Activated naive CD4-positive, alpha-beta T cell treated with anti-CD3 and anti-CD28 coated beads, Interleukin-2, amount 10 ng/mL, durations not matched to agents 7 days and 5 days (primary cell): Measurements from ENCODE around the gene CLEC4E.
A peak's percentile ranks its signal among the peaks of the same experiment; 100 is the strongest.
"Not testable (repeated sequence)": the region's sequence is repeated elsewhere in the genome, so short reads cannot be mapped to it uniquely, and the experiment has no call there.

Experiments
- CTCF ChIA-PET: fragments of 350-600 bp; sonication (Branson Sonifier 250); formaldehyde crosslinking; loops from one replicate; lab custom pipeline; 2021; ENCODE audit warnings: antibody characterized with exemption; lab: Charles Lee
- DNase-seq: peaks from one replicate; pipeline ENCODE4 v3.0.0-alpha.2; 2020
- H3K27ac Mint-ChIP-seq: one replicate; pipeline ENCODE4 v1.8.0; 2021; ENCODE audit warnings: mild to moderate bottlenecking, moderate library complexity, mixed read lengths
- H3K27me3 Mint-ChIP-seq: one replicate; pipeline ENCODE4 v1.8.0; 2021; ENCODE audit warnings: mild to moderate bottlenecking, mixed read lengths
- H3K36me3 Mint-ChIP-seq: one replicate; pipeline ENCODE4 v1.8.0; 2021; ENCODE audit warnings: mixed read lengths
- H3K4me1 Mint-ChIP-seq: one replicate; pipeline ENCODE4 v1.8.0; 2021; ENCODE audit warnings: mixed read lengths
- H3K4me3 Mint-ChIP-seq: one replicate; pipeline ENCODE4 v1.8.0; 2021; ENCODE audit warnings: mild to moderate bottlenecking, moderate library complexity, mixed read lengths
- H3K9me3 Mint-ChIP-seq: one replicate; pipeline ENCODE4 v1.8.0; 2021; ENCODE audit warnings: mixed read lengths

Gene CLEC4E

GRCh38 chr12:8513256-8513655 is 27.4 kb downstream of the CLEC4E start, which contains the start of gene CLEC4D:
Gene CLEC4D, plus strand, starts transcription at chr12:8513503. Its CDS starts 230 bp downstream, at chr12:8513733.
- no peak within 1 kb of the TSS for H3K27ac Mint-ChIP-seq
- H3K36me3 Mint-ChIP-seq, result no peaks in the 10 kb centered on the region
- no peak within 1 kb of the TSS for H3K4me3 Mint-ChIP-seq
- CTCF ChIA-PET, result no interaction called here
- H3K4me1 Mint-ChIP-seq, result no peaks in the 10 kb centered on the region
- no peaks in the 10 kb centered on the region for H3K9me3 Mint-ChIP-seq
- H3K27me3 Mint-ChIP-seq, result peaks cover 25% of the 10 kb centered on the region
- DNase-seq, result no peak

DNA sequence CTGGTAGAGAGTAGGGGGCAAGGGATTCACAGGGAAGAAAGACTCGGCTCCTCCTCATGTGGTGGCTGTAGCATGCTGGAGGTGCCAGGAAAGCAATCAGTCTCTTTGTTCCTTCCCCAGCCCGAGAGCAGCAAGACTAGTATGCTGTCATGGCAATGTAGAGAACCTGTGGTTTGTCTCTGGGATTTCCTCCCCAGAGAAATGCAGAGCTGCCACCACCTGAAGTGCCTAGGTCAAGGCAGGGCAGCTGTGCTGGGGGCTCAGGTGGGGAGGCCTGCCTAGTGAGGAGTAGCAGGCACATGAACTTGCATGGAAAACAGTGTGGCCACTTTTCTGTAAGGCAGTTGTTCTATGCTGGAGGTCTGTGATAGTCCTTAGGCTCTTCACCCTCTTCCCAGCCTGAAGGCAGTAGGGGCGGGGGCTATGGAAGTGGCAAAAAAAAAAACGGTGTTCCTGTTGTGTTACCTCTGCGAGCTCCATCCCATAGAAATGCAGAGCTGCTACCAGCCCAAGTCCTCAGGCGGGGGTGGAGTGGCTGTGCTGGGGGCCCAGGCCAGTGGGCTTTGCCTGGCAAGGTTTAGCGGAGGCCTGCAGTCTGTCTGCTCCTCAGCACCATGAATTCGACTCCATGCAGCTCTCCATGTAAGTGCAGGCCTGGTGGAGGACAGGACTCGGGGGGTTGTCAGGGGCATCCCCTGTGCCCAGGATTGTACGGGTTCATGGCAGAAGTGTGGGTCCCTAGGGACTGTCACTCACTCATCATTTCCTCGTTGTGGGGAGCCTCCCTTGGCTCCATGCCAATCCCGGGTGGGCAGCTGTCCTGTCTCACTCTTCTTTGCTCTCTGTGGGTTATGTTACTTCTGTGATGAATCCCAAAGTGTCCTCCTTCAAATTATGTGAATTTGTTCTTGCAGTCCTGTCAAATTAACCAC is 31.5 kb downstream of the CLEC4E start:
- H3K4me1 Mint-ChIP-seq, result no peaks in the 10 kb centered on the region
- H3K4me3 Mint-ChIP-seq, result no peak overlapping the region
- H3K27me3 Mint-ChIP-seq, result peaks cover 53% of the 10 kb centered on the region
- no peaks in the 10 kb centered on the region for H3K9me3 Mint-ChIP-seq
- no peaks in the 10 kb centered on the region for H3K36me3 Mint-ChIP-seq
- no peak for DNase-seq
- H3K27ac Mint-ChIP-seq, result no peak overlapping the region
- CTCF ChIA-PET, result no interaction called here

- CTCF ChIA-PET, result no interaction called here
- Mint-ChIP-seq H3K27ac (no peak overlapping the region), H3K4me1 (no peaks in the 10 kb centered on the region)
These were observed 32.5 kb downstream of the CLEC4E start for GRCh38 chr12:8508223-8508622.

DNA sequence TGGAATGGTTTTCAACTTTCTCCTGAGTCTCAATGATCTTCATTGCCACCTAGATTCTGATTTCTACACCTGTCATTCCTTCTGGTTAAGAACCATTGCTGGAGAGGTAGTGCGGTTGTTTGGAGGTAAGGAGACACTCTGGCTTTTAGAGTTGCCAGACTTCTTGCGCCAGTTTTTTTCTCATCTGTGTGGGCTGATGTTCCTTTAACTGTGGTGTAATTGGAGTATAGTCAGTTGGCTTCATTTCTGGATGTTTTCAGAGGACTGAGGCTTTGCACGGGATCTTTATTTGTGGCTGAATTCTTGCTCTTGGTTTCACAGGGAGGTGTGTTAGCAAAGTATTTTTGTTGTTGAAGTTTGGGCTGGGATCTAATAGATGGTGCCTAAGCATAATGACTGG is 33.1 kb downstream of the CLEC4E start:
- Mint-ChIP-seq H3K4me1 (no peaks in the 10 kb centered on the region), H3K27ac (no peak overlapping the region), H3K4me3 (no peak overlapping the region), H3K36me3 (no peaks in the 10 kb centered on the region), H3K27me3 (peaks cover 45% of the 10 kb centered on the region), H3K9me3 (no peaks in the 10 kb centered on the region)
- CTCF ChIA-PET, result interaction anchor here (1.6 kb wide), 1 partner anchor 19 kb away, joined by 3 read pairs; no protein-coding TSS in a partner anchor
- no peak for DNase-seq

More at GRCh38 chr12:8508223-8508622, 32.5 kb downstream of the CLEC4E start:
- DNase-seq, result no peak
- no peak overlapping the region for H3K4me3 Mint-ChIP-seq
- H3K36me3 Mint-ChIP-seq, result no peaks in the 10 kb centered on the region
- no peaks in the 10 kb centered on the region for H3K9me3 Mint-ChIP-seq
- peaks cover 46% of the 10 kb centered on the region for H3K27me3 Mint-ChIP-seq

- Mint-ChIP-seq H3K36me3 (no peaks in the 10 kb centered on the region), H3K4me3 (no peak overlapping the region), H3K9me3 (no peaks in the 10 kb centered on the region), H3K27me3 (peaks cover 45% of the 10 kb centered on the region), H3K4me1 (peaks cover 21% of the 10 kb centered on the region), H3K27ac (no peak overlapping the region)
- CTCF ChIA-PET, result interaction anchor here (1.2 kb wide), 1 partner anchor 40 kb away, joined by 4 read pairs; no protein-coding TSS in a partner anchor
- no peak for DNase-seq
These were observed 36.4 kb downstream of the CLEC4E start for GRCh38 chr12:8504351-8504750.

- no peak for DNase-seq
- H3K36me3 Mint-ChIP-seq, result no peaks in the 10 kb centered on the region
- CTCF ChIA-PET, result no interaction called here
- H3K27ac Mint-ChIP-seq, result no peak overlapping the region
- H3K9me3 Mint-ChIP-seq, result no peaks in the 10 kb centered on the region
- H3K27me3 Mint-ChIP-seq, result peaks cover 36% of the 10 kb centered on the region
- no peak overlapping the region for H3K4me3 Mint-ChIP-seq
- peaks cover 22% of the 10 kb centered on the region for H3K4me1 Mint-ChIP-seq
These were observed 39.0 kb downstream of the CLEC4E start for GRCh38 chr12:8501720-8502119.

GRCh38 chr12:8499616-8500015 is 41.1 kb downstream of the CLEC4E start:
- no peak for DNase-seq
- H3K27me3 Mint-ChIP-seq, result peaks cover 33% of the 10 kb centered on the region
- no peaks in the 10 kb centered on the region for H3K36me3 Mint-ChIP-seq
- H3K27ac Mint-ChIP-seq, result no peak overlapping the region
- H3K9me3 Mint-ChIP-seq, result no peaks in the 10 kb centered on the region
- CTCF ChIA-PET, result interaction anchor here (0.5 kb wide), 1 partner anchor 235 kb away, joined by 3 read pairs; no protein-coding TSS in a partner anchor
- H3K4me1 Mint-ChIP-seq, result peaks cover 27% of the 10 kb centered on the region
- H3K4me3 Mint-ChIP-seq, result no peak overlapping the region

DNA sequence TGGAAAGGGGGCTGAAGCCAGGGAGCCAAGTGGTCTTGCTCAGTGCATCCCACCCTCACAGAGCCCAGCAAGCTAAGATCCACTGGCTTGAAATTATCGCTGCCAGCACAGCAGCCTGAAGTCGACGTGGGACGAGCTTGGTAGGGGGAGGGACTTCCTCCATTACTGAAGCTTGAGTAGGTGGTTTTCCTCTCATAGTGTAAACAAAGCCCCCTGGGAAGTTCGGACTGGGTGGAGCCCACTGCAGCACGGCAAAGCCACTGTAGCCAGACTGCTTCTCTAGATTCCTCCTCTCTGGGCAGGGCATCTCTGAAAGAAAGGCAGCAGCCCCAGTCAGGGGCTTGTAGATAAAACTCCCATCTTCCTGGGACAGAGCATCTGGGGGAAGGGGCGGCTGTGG is 44.6 kb downstream of the CLEC4E start:
- CTCF ChIA-PET, DNase-seq, H3K9me3 Mint-ChIP-seq, H3K36me3 Mint-ChIP-seq, H3K27ac Mint-ChIP-seq, H3K4me3 Mint-ChIP-seq: not testable (repeated sequence)
- H3K4me1 Mint-ChIP-seq, result peaks cover 47% of the 10 kb centered on the region
- H3K27me3 Mint-ChIP-seq, result peaks cover 33% of the 10 kb centered on the region

- not testable (repeated sequence) for H3K27ac Mint-ChIP-seq, H3K36me3 Mint-ChIP-seq, DNase-seq, H3K9me3 Mint-ChIP-seq, H3K4me3 Mint-ChIP-seq
- Mint-ChIP-seq H3K4me1 (peaks cover 48% of the 10 kb centered on the region), H3K27me3 (peaks cover 33% of the 10 kb centered on the region)
- CTCF ChIA-PET, result interaction anchor here (0.8 kb wide), 1 partner anchor 75 kb away, joined by 3 read pairs; no protein-coding TSS in a partner anchor
These were observed 45.0 kb downstream of the CLEC4E start for GRCh38 chr12:8495671-8496070.

- H3K27ac Mint-ChIP-seq, result peak overlapping the region; percentile 83
- no peaks in the 10 kb centered on the region for H3K9me3 Mint-ChIP-seq
- peak; percentile 64 for DNase-seq
- peaks cover 4% of the 10 kb centered on the region for H3K36me3 Mint-ChIP-seq
- H3K27me3 Mint-ChIP-seq, result peaks cover 23% of the 10 kb centered on the region
- CTCF ChIA-PET, result no interaction called here
- H3K4me3 Mint-ChIP-seq, result peak overlapping the region; percentile 9
- H3K4me1 Mint-ChIP-seq, result peaks cover 41% of the 10 kb centered on the region
These were observed 47.6 kb downstream of the CLEC4E start for GRCh38 chr12:8493084-8493483.

DNA sequence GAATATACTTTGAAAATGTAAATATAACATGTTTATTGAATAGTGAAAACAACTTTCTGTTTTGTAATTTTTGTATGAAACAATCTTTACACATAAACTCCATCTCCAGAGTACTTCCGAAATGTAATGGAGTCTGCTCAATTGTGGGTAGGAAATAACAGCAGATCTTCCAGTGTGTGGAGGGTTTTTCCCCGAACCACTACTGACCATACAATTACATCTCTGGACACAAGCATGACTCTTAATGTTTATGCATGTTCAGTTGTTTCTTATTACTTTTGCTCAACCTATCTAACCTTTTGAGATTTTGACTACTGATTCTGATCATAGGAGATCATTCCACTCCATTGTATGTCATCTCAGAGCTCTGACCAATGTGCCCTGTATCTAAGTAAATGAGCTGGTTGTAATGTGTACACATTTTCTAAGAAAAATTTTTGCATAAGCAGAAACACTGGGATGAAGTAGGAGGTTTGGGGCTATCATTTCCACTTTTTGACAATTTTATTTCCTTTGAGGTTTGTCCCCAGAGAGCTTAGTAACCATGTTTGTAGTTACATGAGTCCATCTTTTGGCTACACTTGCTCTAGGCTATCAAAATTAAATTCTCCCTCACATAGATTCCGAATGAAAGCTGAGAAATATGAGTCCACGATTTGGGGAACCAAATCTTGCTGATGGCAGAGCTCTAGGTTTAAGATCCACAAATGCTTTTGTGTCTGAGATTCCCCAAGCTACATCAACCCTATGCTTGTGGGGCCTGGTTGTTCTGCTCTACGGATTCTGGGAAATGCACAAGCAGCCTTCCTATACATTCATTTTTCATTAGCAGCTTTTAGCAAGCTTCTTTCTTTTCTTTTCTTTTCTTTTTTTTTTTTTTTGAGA is 48.8 kb downstream of the CLEC4E start:
- CTCF ChIA-PET, result no interaction called here
- peak overlapping the region; percentile 12 for H3K27ac Mint-ChIP-seq
- no peaks in the 10 kb centered on the region for H3K9me3 Mint-ChIP-seq
- peaks cover 4% of the 10 kb centered on the region for H3K36me3 Mint-ChIP-seq
- H3K27me3 Mint-ChIP-seq, result peaks cover 17% of the 10 kb centered on the region
- no peak for DNase-seq
- peaks cover 41% of the 10 kb centered on the region for H3K4me1 Mint-ChIP-seq
- H3K4me3 Mint-ChIP-seq, result no peak overlapping the region
